HepG2 (cell line): Measurements from ENCODE around the gene SPATS2. TPM values are rescaled to one million over a fixed set of nuclear protein-coding genes. Genes with fewer than 3 reads are reported as not detected.

Source experiments
- ADNP ChIP-seq: sonication (generic); formaldehyde crosslinking; IDR thresholded peaks from 2 replicates; pipeline ENCODE4 v1.4.0; 2020; ENCODE audit warnings: missing genetic modification reagents
- NFATC3 ChIP-seq: sonication (generic); formaldehyde crosslinking; IDR thresholded peaks from 2 replicates; pipeline ENCODE4 v1.5.1; 2020; ENCODE audit warnings: mild to moderate bottlenecking, missing genetic modification reagents
- SKI ChIP-seq: fragments of 450-650 bp; IDR thresholded peaks from one replicate; pipeline ENCODE4 v1.6.1; 2018; ENCODE audit warnings: mild to moderate bottlenecking; ENCODE audit not compliant: partially characterized antibody
- SMAD9 ChIP-seq: sonication (generic); formaldehyde crosslinking; IDR thresholded peaks from 2 replicates; pipeline ENCODE4 v1.5.1; 2020; ENCODE audit warnings: mild to moderate bottlenecking, missing genetic modification reagents
- SMARCC2 ChIP-seq: fragments of 450-650 bp; IDR thresholded peaks from 2 replicates; pipeline ENCODE4 v1.6.1; 2017; ENCODE audit warnings: antibody characterized with exemption, mild to moderate bottlenecking
- ZNF235 ChIP-seq: sonication (generic); formaldehyde crosslinking; IDR thresholded peaks from 2 replicates; pipeline ENCODE4 v1.8.1; 2023; ENCODE audit warnings: mild to moderate bottlenecking, missing genetic modification reagents, borderline replicate concordance
- ZNF570 ChIP-seq: sonication (generic); formaldehyde crosslinking; IDR thresholded peaks from 2 replicates; pipeline ENCODE4 v1.4.0; 2020; ENCODE audit warnings: mild to moderate bottlenecking, missing genetic modification reagents, borderline replicate concordance
- ZNF660 ChIP-seq: sonication (generic); formaldehyde crosslinking; IDR thresholded peaks from 2 replicates; pipeline ENCODE4 v1.5.1; 2020; ENCODE audit warnings: mild to moderate bottlenecking, low read depth, missing genetic modification reagents, borderline replicate concordance
- ZSCAN31 ChIP-seq: sonication (generic); formaldehyde crosslinking; IDR thresholded peaks from 2 replicates; pipeline ENCODE4 v1.5.0; 2020; ENCODE audit warnings: low read depth, mild to moderate bottlenecking, missing genetic modification reagents
- polyA plus RNA-seq, 8 experiments: library from polyadenylated mRNA; depleted of rRNA in 3 of 8; stranded (reverse) in 7 of 8; unstranded in 1 of 8; fragments of >200 nt; fragmentation: Illumina TruSeq in 4 of 8; extraction: Trizol in 4 of 8; gene quantifications; 2 replicates each; pipeline versions ENCODE4 v1.2.1 to v1.2.3, GENCODE V29; 2011 to 2016; ENCODE audit warnings: low read depth in 4 of 8, missing spikeins in 1 of 8, mixed read lengths in 1 of 8; ENCODE audit not compliant: insufficient read depth in 1 of 8
- total RNA-seq, 5 experiments: library from RNA; depleted of rRNA; stranded (reverse); fragments of >200 nt; fragmentation: Illumina TruSeq; extraction: Trizol; gene quantifications; 2 replicates each; pipeline ENCODE4 v1.2.3, GENCODE V29; 2016; ENCODE audit warnings: low read depth in 1 of 5
- TF ChIP-seq, protein P1 (sequence below): sonication (generic); formaldehyde crosslinking; IDR thresholded peaks from 2 replicates; pipeline ENCODE4 v1.5.0; 2020; ENCODE audit warnings: mild to moderate bottlenecking, missing genetic modification reagents, borderline replicate concordance
- TF ChIP-seq, protein P2 (sequence below): sonication (generic); formaldehyde crosslinking; IDR thresholded peaks from 2 replicates; pipeline ENCODE4 v1.9.0; 2022; ENCODE audit warnings: low read depth, missing genetic modification reagents
- TF ChIP-seq, protein P3 (sequence below), 2 experiments: sonication (generic) in 1 of 2; formaldehyde crosslinking in 1 of 2; IDR thresholded peaks; 2 replicates each; pipeline versions ENCODE4 v1.4.0 to v1.6.1; 2018 to 2020; ENCODE audit warnings: missing genetic modification reagents in 2 of 2, borderline replicate concordance in 1 of 2, low read depth in 1 of 2, mild to moderate bottlenecking in 1 of 2, missing biosample characterization in 1 of 2
- TF ChIP-seq, protein P4 (sequence below): sonication (generic); formaldehyde crosslinking; IDR thresholded peaks from 2 replicates; pipeline ENCODE4 v1.5.0; 2020; ENCODE audit warnings: missing genetic modification reagents, mild to moderate bottlenecking, borderline replicate concordance
- TF ChIP-seq, protein P5 (sequence below): sonication (generic); formaldehyde crosslinking; IDR thresholded peaks from 2 replicates; pipeline ENCODE4 v1.4.0; 2020; ENCODE audit warnings: missing genetic modification reagents, borderline replicate concordance

SPATS2 gene
- total and polyA plus RNA-seq, 2 of the 13 experiments (the other 11 are each of a cell fraction or from before 2014, with no cell fraction given) = 19.3 to 28.1 TPM

DNA sequence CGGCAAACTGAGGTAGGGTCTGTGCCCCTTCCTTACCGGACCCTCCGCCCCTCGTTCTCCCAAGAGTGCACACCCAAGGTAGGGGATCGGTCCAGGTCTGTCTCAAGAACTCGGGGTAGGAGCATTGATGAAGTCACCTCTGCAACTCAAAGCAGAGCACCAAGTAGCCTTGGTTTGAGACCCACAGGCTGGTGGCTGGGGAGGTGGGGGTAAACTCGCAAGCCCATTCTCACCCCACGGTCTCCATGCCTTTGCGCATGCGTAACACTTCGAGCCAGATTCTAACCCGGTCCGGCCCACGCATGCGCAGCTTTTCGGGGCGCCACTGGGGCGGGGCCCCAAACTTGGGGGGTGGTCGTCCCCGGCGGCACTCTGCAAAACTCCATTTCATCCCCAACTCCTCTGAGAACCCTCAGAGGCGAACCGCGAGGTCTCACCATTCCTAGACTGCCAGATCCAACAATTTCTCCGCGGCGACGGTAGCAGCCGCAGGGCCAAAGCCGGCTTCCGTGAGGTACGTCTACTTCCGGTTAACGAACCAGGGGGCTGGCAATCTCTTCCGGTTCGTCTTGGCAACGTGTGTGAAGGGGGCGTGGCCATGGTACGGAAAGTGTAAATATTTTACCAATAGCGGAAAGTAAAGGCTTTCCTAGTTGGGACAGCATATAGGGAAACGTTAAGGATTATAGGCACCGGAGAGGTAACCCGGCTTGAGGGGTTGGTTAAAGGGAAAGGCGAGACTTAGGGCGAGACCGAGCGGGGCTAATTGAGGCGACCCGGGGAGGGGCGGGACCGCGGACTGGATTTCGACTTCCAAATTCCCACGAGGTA lies 200.6 kb downstream of the SPATS2 start, which contains the start of gene MCRS1 (continued):
- TF ChIP-seq, protein P1, sequence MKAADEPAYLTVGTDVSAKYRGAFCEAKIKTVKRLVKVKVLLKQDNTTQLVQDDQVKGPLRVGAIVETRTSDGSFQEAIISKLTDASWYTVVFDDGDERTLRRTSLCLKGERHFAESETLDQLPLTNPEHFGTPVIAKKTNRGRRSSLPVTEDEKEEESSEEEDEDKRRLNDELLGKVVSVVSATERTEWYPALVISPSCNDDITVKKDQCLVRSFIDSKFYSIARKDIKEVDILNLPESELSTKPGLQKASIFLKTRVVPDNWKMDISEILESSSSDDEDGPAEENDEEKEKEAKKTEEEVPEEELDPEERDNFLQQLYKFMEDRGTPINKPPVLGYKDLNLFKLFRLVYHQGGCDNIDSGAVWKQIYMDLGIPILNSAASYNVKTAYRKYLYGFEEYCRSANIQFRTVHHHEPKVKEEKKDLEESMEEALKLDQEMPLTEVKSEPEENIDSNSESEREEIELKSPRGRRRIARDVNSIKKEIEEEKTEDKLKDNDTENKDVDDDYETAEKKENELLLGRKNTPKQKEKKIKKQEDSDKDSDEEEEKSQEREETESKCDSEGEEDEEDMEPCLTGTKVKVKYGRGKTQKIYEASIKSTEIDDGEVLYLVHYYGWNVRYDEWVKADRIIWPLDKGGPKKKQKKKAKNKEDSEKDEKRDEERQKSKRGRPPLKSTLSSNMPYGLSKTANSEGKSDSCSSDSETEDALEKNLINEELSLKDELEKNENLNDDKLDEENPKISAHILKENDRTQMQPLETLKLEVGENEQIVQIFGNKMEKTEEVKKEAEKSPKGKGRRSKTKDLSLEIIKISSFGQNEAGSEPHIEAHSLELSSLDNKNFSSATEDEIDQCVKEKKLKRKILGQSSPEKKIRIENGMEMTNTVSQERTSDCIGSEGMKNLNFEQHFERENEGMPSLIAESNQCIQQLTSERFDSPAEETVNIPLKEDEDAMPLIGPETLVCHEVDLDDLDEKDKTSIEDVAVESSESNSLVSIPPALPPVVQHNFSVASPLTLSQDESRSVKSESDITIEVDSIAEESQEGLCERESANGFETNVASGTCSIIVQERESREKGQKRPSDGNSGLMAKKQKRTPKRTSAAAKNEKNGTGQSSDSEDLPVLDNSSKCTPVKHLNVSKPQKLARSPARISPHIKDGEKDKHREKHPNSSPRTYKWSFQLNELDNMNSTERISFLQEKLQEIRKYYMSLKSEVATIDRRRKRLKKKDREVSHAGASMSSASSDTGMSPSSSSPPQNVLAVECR = peak; percentile 90
- TF ChIP-seq ZNF570 (CRISPR knock-in tag) (no peak), ZNF660 (CRISPR knock-in tag) (no peak), NFATC3 (CRISPR knock-in tag) (no peak), SMAD9 (CRISPR knock-in tag) (no peak), SMARCC2 (no peak), ADNP (CRISPR knock-in tag) (no peak), SKI (no peak), ZNF235 (CRISPR knock-in tag) (0 out of 2 replicates have a peak, but pooled peaks have one; percentile 57), ZSCAN31 (peak; percentile 63; the same call in 1 of the 2 replicates)
- TF ChIP-seq, protein P2, sequence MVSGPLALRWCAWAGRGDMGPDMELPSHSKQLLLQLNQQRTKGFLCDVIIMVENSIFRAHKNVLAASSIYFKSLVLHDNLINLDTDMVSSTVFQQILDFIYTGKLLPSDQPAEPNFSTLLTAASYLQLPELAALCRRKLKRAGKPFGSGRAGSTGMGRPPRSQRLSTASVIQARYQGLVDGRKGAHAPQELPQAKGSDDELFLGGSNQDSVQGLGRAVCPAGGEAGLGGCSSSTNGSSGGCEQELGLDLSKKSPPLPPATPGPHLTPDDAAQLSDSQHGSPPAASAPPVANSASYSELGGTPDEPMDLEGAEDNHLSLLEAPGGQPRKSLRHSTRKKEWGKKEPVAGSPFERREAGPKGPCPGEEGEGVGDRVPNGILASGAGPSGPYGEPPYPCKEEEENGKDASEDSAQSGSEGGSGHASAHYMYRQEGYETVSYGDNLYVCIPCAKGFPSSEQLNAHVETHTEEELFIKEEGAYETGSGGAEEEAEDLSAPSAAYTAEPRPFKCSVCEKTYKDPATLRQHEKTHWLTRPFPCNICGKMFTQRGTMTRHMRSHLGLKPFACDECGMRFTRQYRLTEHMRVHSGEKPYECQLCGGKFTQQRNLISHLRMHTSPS (CRISPR knock-in tag) = no peak
- TF ChIP-seq, protein P3, sequence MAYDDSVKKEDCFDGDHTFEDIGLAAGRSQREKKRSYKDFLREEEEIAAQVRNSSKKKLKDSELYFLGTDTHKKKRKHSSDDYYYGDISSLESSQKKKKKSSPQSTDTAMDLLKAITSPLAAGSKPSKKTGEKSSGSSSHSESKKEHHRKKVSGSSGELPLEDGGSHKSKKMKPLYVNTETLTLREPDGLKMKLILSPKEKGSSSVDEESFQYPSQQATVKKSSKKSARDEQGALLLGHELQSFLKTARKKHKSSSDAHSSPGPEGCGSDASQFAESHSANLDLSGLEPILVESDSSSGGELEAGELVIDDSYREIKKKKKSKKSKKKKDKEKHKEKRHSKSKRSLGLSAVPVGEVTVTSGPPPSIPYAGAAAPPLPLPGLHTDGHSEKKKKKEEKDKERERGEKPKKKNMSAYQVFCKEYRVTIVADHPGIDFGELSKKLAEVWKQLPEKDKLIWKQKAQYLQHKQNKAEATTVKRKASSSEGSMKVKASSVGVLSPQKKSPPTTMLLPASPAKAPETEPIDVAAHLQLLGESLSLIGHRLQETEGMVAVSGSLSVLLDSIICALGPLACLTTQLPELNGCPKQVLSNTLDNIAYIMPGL (CRISPR knock-in tag; IDR thresholded peaks at IDR 0.05; ENCODE audit: borderline replicate concordance in 1 of 2, low read depth in 1 of 2) = peak; percentile 46 to 64; a peak in 2 of 4 replicates
- TF ChIP-seq, protein P4, sequence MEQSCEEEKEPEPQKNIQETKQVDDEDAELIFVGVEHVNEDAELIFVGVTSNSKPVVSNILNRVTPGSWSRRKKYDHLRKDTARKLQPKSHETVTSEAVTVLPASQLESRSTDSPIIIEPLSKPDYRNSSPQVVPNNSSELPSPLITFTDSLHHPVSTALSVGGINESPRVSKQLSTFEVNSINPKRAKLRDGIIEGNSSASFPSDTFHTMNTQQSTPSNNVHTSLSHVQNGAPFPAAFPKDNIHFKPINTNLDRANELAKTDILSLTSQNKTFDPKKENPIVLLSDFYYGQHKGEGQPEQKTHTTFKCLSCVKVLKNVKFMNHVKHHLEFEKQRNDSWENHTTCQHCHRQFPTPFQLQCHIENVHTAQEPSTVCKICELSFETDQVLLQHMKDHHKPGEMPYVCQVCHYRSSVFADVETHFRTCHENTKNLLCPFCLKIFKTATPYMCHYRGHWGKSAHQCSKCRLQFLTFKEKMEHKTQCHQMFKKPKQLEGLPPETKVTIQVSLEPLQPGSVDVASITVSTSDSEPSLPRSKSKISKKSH (CRISPR knock-in tag) = no peak
- TF ChIP-seq, protein P5, sequence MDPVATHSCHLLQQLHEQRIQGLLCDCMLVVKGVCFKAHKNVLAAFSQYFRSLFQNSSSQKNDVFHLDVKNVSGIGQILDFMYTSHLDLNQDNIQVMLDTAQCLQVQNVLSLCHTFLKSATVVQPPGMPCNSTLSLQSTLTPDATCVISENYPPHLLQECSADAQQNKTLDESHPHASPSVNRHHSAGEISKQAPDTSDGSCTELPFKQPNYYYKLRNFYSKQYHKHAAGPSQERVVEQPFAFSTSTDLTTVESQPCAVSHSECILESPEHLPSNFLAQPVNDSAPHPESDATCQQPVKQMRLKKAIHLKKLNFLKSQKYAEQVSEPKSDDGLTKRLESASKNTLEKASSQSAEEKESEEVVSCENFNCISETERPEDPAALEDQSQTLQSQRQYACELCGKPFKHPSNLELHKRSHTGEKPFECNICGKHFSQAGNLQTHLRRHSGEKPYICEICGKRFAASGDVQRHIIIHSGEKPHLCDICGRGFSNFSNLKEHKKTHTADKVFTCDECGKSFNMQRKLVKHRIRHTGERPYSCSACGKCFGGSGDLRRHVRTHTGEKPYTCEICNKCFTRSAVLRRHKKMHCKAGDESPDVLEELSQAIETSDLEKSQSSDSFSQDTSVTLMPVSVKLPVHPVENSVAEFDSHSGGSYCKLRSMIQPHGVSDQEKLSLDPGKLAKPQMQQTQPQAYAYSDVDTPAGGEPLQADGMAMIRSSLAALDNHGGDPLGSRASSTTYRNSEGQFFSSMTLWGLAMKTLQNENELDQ = no peak
